ENCODE measurements around the gene DGKG.

DNA sequence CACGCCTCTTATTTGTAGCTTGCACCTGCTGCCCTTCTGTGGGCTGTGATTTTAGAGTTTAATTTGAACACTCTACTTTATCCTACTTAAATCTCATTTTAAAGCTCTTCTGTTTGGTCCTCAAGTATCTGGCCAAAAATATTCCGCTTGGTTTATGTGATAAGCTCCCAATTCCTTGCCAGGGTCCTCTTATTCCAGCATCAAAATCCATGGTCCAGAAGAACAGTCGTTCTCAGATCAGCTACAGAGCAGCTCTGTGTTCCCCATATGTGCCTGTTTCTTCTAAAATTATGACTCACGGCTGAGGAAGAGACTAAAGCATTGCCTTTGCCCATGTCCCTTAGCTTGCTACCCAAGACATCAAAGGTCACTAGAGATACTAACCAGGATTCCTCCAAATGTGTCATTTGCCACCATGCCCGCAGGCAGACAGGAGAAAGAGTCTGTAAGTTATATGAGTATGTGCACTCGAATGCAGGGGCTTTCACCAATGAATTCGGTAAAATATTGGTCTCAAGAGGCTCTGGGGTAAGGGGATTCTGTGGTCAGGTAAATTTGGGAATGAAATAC, 137.9 kb downstream of the DGKG start:
- TF ChIP-seq LEF1 (IDR thresholded peaks at IDR 0.05; ENCODE audit: borderline replicate concordance) (no peak), FOXM1 (IDR thresholded peaks at IDR 0.05; ENCODE audit: borderline replicate concordance) (no peak), ELF4 (IDR thresholded peaks at IDR 0.05) (no peak)
